ENCODE data around the gene PDE8B.

GRCh38 chr5:77431286-77431685 lies 220.8 kb downstream of the PDE8B start:
- TF ChIP-seq CTCF (IDR thresholded peaks at IDR 0.05; ENCODE audit: low read length) = no peak
- no peak for TF ChIP-seq EZH2 (IDR thresholded peaks at IDR 0.05; ENCODE audit: borderline replicate concordance, low read length)
